Common myeloid progenitor, CD34-positive (primary cell): ENCODE data around the gene ZFC3H1.

Source experiments
- CTCF ChIA-PET: fragments of 350-600 bp; sonication (Branson Sonifier 250); formaldehyde crosslinking; loops from one replicate; lab custom pipeline; 2021; ENCODE audit warnings: antibody characterized with exemption; lab: Charles Lee
- POLR2A ChIA-PET: fragments of 350-600 bp; sonication (Branson Sonifier 250); formaldehyde crosslinking; loops from one replicate; lab custom pipeline; 2021; ENCODE audit warnings: antibody characterized with exemption; lab: Charles Lee
- DNase-seq, 3 donors: peaks; one replicate each; pipeline versions ENCODE4 v3.0.0 to v3.0.0-alpha.2; 2013
- H3K27ac ChIP-seq, 2 experiments: 1 replicate in 1 of 2; 2 replicates in 1 of 2; pipeline ENCODE4 v1.7.0; 2013; ENCODE audit warnings: inconsistent platforms in 2 of 2, low read length in 2 of 2, mild to moderate bottlenecking in 2 of 2, low read depth in 1 of 2, moderate library complexity in 1 of 2; ENCODE audit not compliant: severe bottlenecking in 2 of 2, insufficient read depth in 1 of 2, poor library complexity in 1 of 2
- H3K27me3 ChIP-seq, 5 experiments: replicated peaks in 2 of 5; 1 replicate in 3 of 5; 2 replicates in 2 of 5; pipeline versions ENCODE4 v1.6.1 to v1.7.0; 2013; ENCODE audit warnings: low read length in 4 of 5, mild to moderate bottlenecking in 2 of 5, moderate library complexity in 2 of 5, inconsistent platforms in 1 of 5; ENCODE audit not compliant: insufficient read depth in 5 of 5, control insufficient read depth in 4 of 5
- H3K36me3 ChIP-seq, 4 experiments: 1 replicate in 2 of 4; 2 replicates in 2 of 4; pipeline versions ENCODE4 v1.6.1 to v1.7.0; 2013; ENCODE audit warnings: low read length in 3 of 4, control low read depth in 1 of 4, mild to moderate bottlenecking in 1 of 4; ENCODE audit not compliant: control insufficient read depth in 4 of 4, insufficient read depth in 4 of 4
- H3K4me1 ChIP-seq, 4 experiments: 1 replicate in 3 of 4; 2 replicates in 1 of 4; pipeline versions ENCODE4 v1.6.1 to v1.7.1; 2013; ENCODE audit warnings: low read length in 3 of 4, mild to moderate bottlenecking in 3 of 4, control low read depth in 1 of 4, inconsistent platforms in 1 of 4, moderate library complexity in 1 of 4; ENCODE audit not compliant: control insufficient read depth in 4 of 4, insufficient read depth in 4 of 4; ENCODE audit errors: control extremely low read depth in 1 of 4
- H3K4me3 ChIP-seq, 7 experiments: 1 replicate in 4 of 7; 2 replicates in 3 of 7; pipeline versions ENCODE4 v1.5.1 to v1.7.0; 2013; ENCODE audit warnings: mild to moderate bottlenecking in 7 of 7, low read length in 6 of 7, moderate library complexity in 6 of 7, inconsistent platforms in 2 of 7, low read depth in 2 of 7, control low read depth in 1 of 7; ENCODE audit not compliant: insufficient read depth in 4 of 7, control insufficient read depth in 1 of 7; ENCODE audit errors: extremely low read depth in 1 of 7
- H3K9me3 ChIP-seq, 5 experiments: 1 replicate in 4 of 5; 2 replicates in 1 of 5; pipeline versions ENCODE4 v1.6.1 to v1.7.1; 2013; ENCODE audit warnings: low read length in 4 of 5, mild to moderate bottlenecking in 2 of 5, inconsistent platforms in 1 of 5, low read depth in 1 of 5, moderate library complexity in 1 of 5; ENCODE audit not compliant: control insufficient read depth in 4 of 5, insufficient read depth in 2 of 5; ENCODE audit errors: control extremely low read depth in 1 of 5
- whole genome bisulfite sequencing: methylation state at CpG from one replicate; pipeline ENCODE4 v1.1.5; 2013; ENCODE audit not compliant: insufficient coverage; 5-methylcytosine and 5-hydroxymethylcytosine counted together

The ZFC3H1 gene

GRCh38 chr12:71587012-71587411 is 76.6 kb downstream of the ZFC3H1 start:
- H3K27me3 ChIP-seq: no peaks in the 10 kb centered on the region
- no peak overlapping the region for H3K27ac ChIP-seq
- DNase-seq: no peak
- peaks cover 0 to 2% (median 0%) of the 10 kb centered on the region in 4 experiments for H3K36me3 ChIP-seq
- WGBS: 87% methylated on average over 2 of the region's 2 CpGs
- H3K4me1 ChIP-seq: no peaks in the 10 kb centered on the region
- CTCF ChIA-PET: no interaction called here
- H3K4me3 ChIP-seq: no peak overlapping the region
- POLR2A ChIA-PET: no interaction called here
- H3K9me3 ChIP-seq: no peaks in the 10 kb centered on the region

GRCh38 chr12:71585218-71585617 is 78.4 kb downstream of the ZFC3H1 start:
- Histone ChIP-seq H3K4me1 (no peaks in the 10 kb centered on the region), H3K4me3 (no peak overlapping the region), H3K9me3 (no peaks in the 10 kb centered on the region), H3K27ac (no peak overlapping the region), H3K27me3 (no peaks in the 10 kb centered on the region), H3K36me3 (no peaks in the 10 kb centered on the region)
- DNase-seq: no peak
- WGBS: 100% methylated on average over 1 of the region's 1 CpG
- ChIA-PET CTCF (interaction anchor here (1.2 kb wide), 1 partner anchor 24 kb away, joined by 3 read pairs; no protein-coding TSS in a partner anchor), POLR2A (no interaction called here)

- H3K4me3 ChIP-seq: no peak overlapping the region
- H3K27me3 ChIP-seq: no peaks in the 10 kb centered on the region
- CTCF ChIA-PET: interaction anchor here (0.9 to 1.2 kb wide), 2 partner anchors 10 to 24 kb away, joined by 3 to 4 read pairs; no protein-coding TSS in a partner anchor
- POLR2A ChIA-PET: no interaction called here
- H3K36me3 ChIP-seq: no peaks in the 10 kb centered on the region
- no peak for DNase-seq
- no peak overlapping the region for H3K27ac ChIP-seq
- 89% methylated on average over 3 of the region's 3 CpGs for WGBS
- no peaks in the 10 kb centered on the region for H3K4me1 ChIP-seq
- no peaks in the 10 kb centered on the region for H3K9me3 ChIP-seq
These were observed 79.3 kb downstream of the ZFC3H1 start for GRCh38 chr12:71584356-71584755.

- ChIA-PET POLR2A (no interaction called here), CTCF (interaction anchor here (1.1 kb wide), 1 partner anchor 22 kb away, joined by 4 read pairs; no protein-coding TSS in a partner anchor)
- H3K27ac ChIP-seq: no peak overlapping the region
- H3K27me3 ChIP-seq: no peaks in the 10 kb centered on the region
- no peak overlapping the region for H3K4me3 ChIP-seq
- DNase-seq: no peak
- peaks cover 0 to 3% (median 0%) of the 10 kb centered on the region in 4 experiments for H3K4me1 ChIP-seq
- H3K36me3 ChIP-seq: no peaks in the 10 kb centered on the region
- no peaks in the 10 kb centered on the region for H3K9me3 ChIP-seq
- no CpG with 5 or more reads among the region's 2 CpGs for WGBS
These were observed 80.7 kb downstream of the ZFC3H1 start for GRCh38 chr12:71582925-71583324.

- CTCF ChIA-PET: no interaction called here
- POLR2A ChIA-PET: no interaction called here
These were observed 82.4 kb downstream of the ZFC3H1 start for GRCh38 chr12:71581206-71581605.

GRCh38 chr12:71578694-71579258 is 84.9 kb downstream of the ZFC3H1 start:
- 100% methylated on average over 3 of the region's 5 CpGs for WGBS
- peaks cover 0 to 3% (median 0%) of the 10 kb centered on the region in 4 experiments for H3K4me1 ChIP-seq
- no peak for DNase-seq
- no peaks in the 10 kb centered on the region for H3K27me3 ChIP-seq
- H3K9me3 ChIP-seq: no peaks in the 10 kb centered on the region
- POLR2A ChIA-PET: no interaction called here
- no peak overlapping the region for H3K4me3 ChIP-seq
- no peak overlapping the region for H3K27ac ChIP-seq
- H3K36me3 ChIP-seq: no peaks in the 10 kb centered on the region
- CTCF ChIA-PET: interaction anchor here (0.7 to 0.8 kb wide), 2 partner anchors 26 to 163 kb away, joined by 3 read pairs; no protein-coding TSS in a partner anchor

More at GRCh38 chr12:71581206-71581605, 82.4 kb downstream of the ZFC3H1 start:
- Histone ChIP-seq H3K4me1 (peaks cover 0 to 3% (median 0%) of the 10 kb centered on the region in 4 experiments), H3K4me3 (no peak overlapping the region), H3K36me3 (no peaks in the 10 kb centered on the region), H3K27ac (no peak overlapping the region), H3K27me3 (no peaks in the 10 kb centered on the region), H3K9me3 (no peaks in the 10 kb centered on the region)
- 100% methylated on average over 1 of the region's 3 CpGs for WGBS
- no peak for DNase-seq

- WGBS: 100% methylated on average over 1 of the region's 3 CpGs
- CTCF ChIA-PET: no interaction called here
These were observed 87.2 kb downstream of the ZFC3H1 start for GRCh38 chr12:71576496-71576895.

More at GRCh38 chr12:71576496-71576895, 87.2 kb downstream of the ZFC3H1 start:
- POLR2A ChIA-PET: no interaction called here
- Histone ChIP-seq H3K36me3 (no peaks in the 10 kb centered on the region), H3K27ac (no peak overlapping the region), H3K4me1 (peaks cover 9 to 16% (median 10%) of the 10 kb centered on the region in 4 experiments), H3K27me3 (no peaks in the 10 kb centered on the region), H3K4me3 (no peak overlapping the region), H3K9me3 (no peaks in the 10 kb centered on the region)
- no peak for DNase-seq
